IMR-90 (cell line): ENCODE results near the gene CTBP2. TPM values are rescaled to one million over a fixed set of nuclear protein-coding genes. Genes with fewer than 3 reads are reported as not detected.
A peak's percentile ranks its signal among the peaks of the same experiment; 100 is the strongest.

Experiments
- ATAC-seq: fragments of 200-7000 bp; cut with Tn5 transposase; 2 replicates; pipeline ENCODE4 v1.9.1; 2020; ENCODE audit warnings: low read depth, mild to moderate bottlenecking, moderate library complexity
- BruUV-seq: library from RNA; stranded (reverse); fragments of 400-500 nt; replicated peaks from 2 replicates; lab custom pipeline; 2021; lab: Mats Ljungman, UMichigan
- CTCF ChIA-PET: fragments of 300-600 bp; formaldehyde crosslinking; extraction: SDS; loops from one replicate; lab custom pipeline; 2021; ENCODE audit warnings: antibody characterized with exemption; lab: Yijun Ruan, JAX
- POLR2A ChIA-PET: fragments of 300-600 bp; sonication (Branson Sonifier 250); formaldehyde crosslinking; loops from one replicate; lab custom pipeline; 2022; ENCODE audit warnings: antibody characterized with exemption; ENCODE audit not compliant: unreplicated experiment; lab: Charles Lee
- DNase-seq: peaks from one replicate; pipeline ENCODE4 v3.0.0; 2013
- H2AFZ ChIP-seq: replicated peaks from 2 replicates; pipeline ENCODE3; 2013; ENCODE audit warnings: low read length, mild to moderate bottlenecking; ENCODE audit not compliant: poor library complexity
- H2AK5ac ChIP-seq: 2 replicates; pipeline ENCODE4 v1.6.1; 2013; ENCODE audit warnings: low read depth, low read length, inconsistent platforms
- H2AK9ac ChIP-seq: replicated peaks from 2 replicates; pipeline ENCODE3; 2013; ENCODE audit warnings: mild to moderate bottlenecking, low read depth, low read length, moderate library complexity; ENCODE audit not compliant: poor library complexity
- H2BK120ac ChIP-seq: 2 replicates; pipeline ENCODE4 v1.6.1; 2013; ENCODE audit warnings: low read depth, low read length, inconsistent platforms
- H2BK15ac ChIP-seq: 3 replicates; pipeline ENCODE4 v1.6.1; 2013; ENCODE audit warnings: low read depth, low read length, inconsistent platforms
- H2BK20ac ChIP-seq: 2 replicates; pipeline ENCODE4 v1.6.1; 2013; ENCODE audit warnings: low read depth, mild to moderate bottlenecking, inconsistent platforms, low read length, moderate library complexity
- H2BK5ac ChIP-seq: 2 replicates; pipeline ENCODE4 v1.6.1; 2013; ENCODE audit warnings: mild to moderate bottlenecking, low read depth, low read length, inconsistent platforms; ENCODE audit not compliant: poor library complexity, severe bottlenecking
- H3K14ac ChIP-seq: replicated peaks from 2 replicates; pipeline ENCODE4 v1.6.1; 2013; ENCODE audit warnings: low read depth, low read length, inconsistent platforms
- H3K18ac ChIP-seq: 2 replicates; pipeline ENCODE4 v1.6.1; 2013; ENCODE audit warnings: low read depth, low read length, control low read depth
- H3K23ac ChIP-seq: 2 replicates; pipeline ENCODE4 v1.6.1; 2013; ENCODE audit warnings: low read depth, low read length, inconsistent platforms
- H3K27ac ChIP-seq: 2 replicates; pipeline ENCODE4 v1.5.1; 2013; ENCODE audit warnings: mild to moderate bottlenecking, control low read depth, low read length; ENCODE audit not compliant: insufficient read depth
- H3K27me3 ChIP-seq: 2 replicates; pipeline ENCODE4 v1.6.1; 2013; ENCODE audit warnings: low read length; ENCODE audit not compliant: control insufficient read depth, insufficient read depth
- H3K36me3 ChIP-seq: 2 replicates; pipeline ENCODE4 v1.6.1; 2013; ENCODE audit warnings: low read length, mixed read lengths; ENCODE audit not compliant: control insufficient read depth, insufficient read depth
- H3K4ac ChIP-seq: 2 replicates; pipeline ENCODE4 v1.6.1; 2013; ENCODE audit warnings: low read depth, low read length, inconsistent platforms
- H3K4me1 ChIP-seq: 2 replicates; pipeline ENCODE4 v1.6.1; 2013; ENCODE audit warnings: low read length, mixed read lengths; ENCODE audit not compliant: control insufficient read depth, insufficient read depth
- H3K4me2 ChIP-seq: 2 replicates; pipeline ENCODE4 v1.6.1; 2013; ENCODE audit warnings: low read depth, mild to moderate bottlenecking, control low read depth, low read length, moderate library complexity
- H3K4me3 ChIP-seq: 2 replicates; pipeline ENCODE4 v1.5.1; 2013; ENCODE audit warnings: low read depth, mild to moderate bottlenecking, control low read depth, low read length, moderate library complexity; ENCODE audit not compliant: insufficient read depth
- H3K56ac ChIP-seq: 2 replicates; pipeline ENCODE4 v1.6.1; 2013; ENCODE audit warnings: low read length, inconsistent platforms; ENCODE audit not compliant: insufficient read depth; ENCODE audit errors: extremely low read depth
- H3K79me1 ChIP-seq, 2 experiments: 2 replicates each; pipeline ENCODE4 v1.6.1; 2013; ENCODE audit warnings: low read length in 2 of 2, inconsistent platforms in 1 of 2, low read depth in 1 of 2
- H3K9ac ChIP-seq: 2 replicates; pipeline ENCODE4 v1.6.1; 2013; ENCODE audit warnings: low read depth, low read length, control low read depth
- H3K9me1 ChIP-seq: 2 replicates; pipeline ENCODE4 v1.6.1; 2013; ENCODE audit warnings: low read length, inconsistent platforms; ENCODE audit not compliant: insufficient read depth
- H3K9me3 ChIP-seq: 2 replicates; pipeline ENCODE4 v1.6.1; 2013; ENCODE audit warnings: low read length; ENCODE audit not compliant: control insufficient read depth, insufficient read depth
- H4K20me1 ChIP-seq: 2 replicates; pipeline ENCODE4 v1.6.1; 2013; ENCODE audit warnings: low read length, inconsistent platforms; ENCODE audit not compliant: insufficient read depth
- H4K5ac ChIP-seq: 2 replicates; pipeline ENCODE4 v1.6.1; 2013; ENCODE audit warnings: mild to moderate bottlenecking, low read depth, low read length, control low read depth
- H4K8ac ChIP-seq, 2 experiments: 2 replicates each; pipeline ENCODE4 v1.6.1; 2013; ENCODE audit warnings: low read depth in 2 of 2, low read length in 2 of 2, control low read depth in 1 of 2, inconsistent platforms in 1 of 2
- H4K91ac ChIP-seq: 2 replicates; pipeline ENCODE4 v1.6.1; 2013; ENCODE audit warnings: low read depth, low read length, inconsistent platforms; ENCODE audit not compliant: insufficient read depth
- BHLHE40 ChIP-seq: fragments of 150-350 bp; IDR thresholded peaks from 2 replicates; pipeline ENCODE4 v1.6.1; 2016; ENCODE audit warnings: mild to moderate bottlenecking, low read depth, low read length
- MAZ ChIP-seq: IDR thresholded peaks from 2 replicates; pipeline ENCODE4 v1.6.1; 2012; ENCODE audit warnings: low read depth, mild to moderate bottlenecking, low read length, improper control_type of control experiment, moderate library complexity, borderline replicate concordance
- MXI1 ChIP-seq: IDR thresholded peaks from 2 replicates; pipeline ENCODE4 v1.6.1; 2012; ENCODE audit warnings: low read depth, mild to moderate bottlenecking, low read length, moderate library complexity, borderline replicate concordance
- RAD21 ChIP-seq: IDR thresholded peaks from 2 replicates; pipeline ENCODE4 v1.6.1; 2012; ENCODE audit warnings: low read length, improper control_type of control experiment
- SMC3 ChIP-seq: fragments of 150-350 bp; IDR thresholded peaks from 2 replicates; pipeline ENCODE4 v1.6.1; 2016; ENCODE audit warnings: low read depth, mild to moderate bottlenecking, antibody characterized with exemption, low read length, moderate library complexity
- WGBS, 2 experiments: methylation state at CpG; one replicate each; pipeline versions ENCODE4 v1.1.5 to v1.1.7; 2013; ENCODE audit warnings: missing lambda C conversion rate in 2 of 2; ENCODE audit not compliant: insufficient read length in 1 of 2; ENCODE audit errors: extremely low coverage in 2 of 2; 5-methylcytosine and 5-hydroxymethylcytosine counted together
- dilution Hi-C: fragments of 300-500 bp; cut with HindIII; formaldehyde crosslinking; loops from one replicate; pipeline ENCODE4 v1.14.3; 2018; ENCODE audit warnings: low sequenced_read_pairs; ENCODE audit not compliant: unreplicated experiment
- in situ Hi-C: fragments of 300-500 bp; cut with MboI; formaldehyde crosslinking; loops from 3 replicates; pipeline ENCODE4 v1.14.3; 2019; ENCODE audit warnings: low sequenced_read_pairs, inconsistent platforms, mixed read lengths
- intact Hi-C: fragments of 100-400 bp; cut with micrococcal nuclease; formaldehyde crosslinking; loops from 2 replicates; pipeline ENCODE4 v1.10.0; 2022
- polyA plus RNA-seq, 3 experiments: library from polyadenylated mRNA; depleted of rRNA; stranded (reverse); fragments of >200 nt; gene quantifications; 2 replicates each; pipeline ENCODE4 v1.2.3, GENCODE V29; 2012; ENCODE audit warnings: low replicate concordance in 1 of 3
- total RNA-seq: library from RNA; depleted of rRNA; stranded (reverse); fragments of >200 nt; gene quantifications from 2 replicates; pipeline ENCODE4 v1.2.3, GENCODE V29; 2012
- TF ChIP-seq, protein P1 (sequence below): conservative IDR thresholded peaks from 2 replicates; pipeline ENCODE4 v1.5.1; 2012; ENCODE audit warnings: mild to moderate bottlenecking, low read depth, low read length, improper control_type of control experiment
- TF ChIP-seq, protein P2 (sequence below): fragments of 150-350 bp; IDR thresholded peaks from 2 replicates; pipeline ENCODE4 v1.6.1; 2016; ENCODE audit warnings: low read depth, mild to moderate bottlenecking, low read length, moderate library complexity, borderline replicate concordance
- TF ChIP-seq, protein P3 (sequence below): fragments of 150-350 bp; IDR thresholded peaks from 2 replicates; pipeline ENCODE4 v1.6.1; 2017; ENCODE audit warnings: mild to moderate bottlenecking, antibody characterized with exemption, low read length, low read depth

The CTBP2 gene
- total and polyA plus RNA-seq, 2 of the 4 experiments (the other 2 are of a cell fraction): 81.0 to 86.6 TPM

DNA sequence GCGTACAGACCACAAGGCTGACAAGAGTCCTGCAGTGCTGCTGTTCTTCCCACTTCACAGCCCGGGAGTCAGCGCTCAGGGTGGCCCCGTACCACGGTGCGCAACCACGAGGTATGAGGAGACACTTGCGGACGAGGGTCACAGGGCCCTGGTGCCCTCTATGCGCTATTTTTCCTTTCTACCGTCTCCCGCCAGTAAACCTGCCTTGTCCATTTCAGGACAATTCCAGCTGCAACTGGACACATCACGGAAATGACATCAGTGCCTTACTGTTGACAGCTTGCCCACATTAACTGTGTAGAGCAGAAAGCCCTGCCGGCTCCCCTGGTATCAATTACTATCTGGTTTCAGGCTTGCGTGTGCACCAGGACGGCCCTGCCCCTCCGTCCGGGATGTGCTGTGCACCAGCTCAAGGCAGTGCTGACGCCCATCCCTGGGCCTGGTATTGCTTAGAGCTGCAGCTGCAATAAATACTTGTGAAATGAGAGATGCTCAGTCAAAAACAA lies 153.4 kb downstream of the CTBP2 start:
- no peak overlapping the region for H3K4ac ChIP-seq
- ATAC-seq: peak; percentile 56
- peaks cover 27% of the 10 kb centered on the region; the same call in 1 of the 2 replicates for H3K36me3 ChIP-seq
- H3K23ac ChIP-seq: 0 out of 2 replicates have a peak overlapping the region, but pooled peaks have one; percentile 42
- H4K8ac ChIP-seq: no peak overlapping the region; a peak in 1 of 4 replicates
- H4K20me1 ChIP-seq: peaks cover 76% of the 10 kb centered on the region
- no peak overlapping the region for H3K18ac ChIP-seq
- H3K9me1 ChIP-seq: peaks cover 22% of the 10 kb centered on the region
- no peak overlapping the region for H2BK15ac ChIP-seq
- no peak overlapping the region for H3K14ac ChIP-seq
- H2BK120ac ChIP-seq: no peak overlapping the region
- H3K27ac ChIP-seq: peak overlapping the region; percentile 18; the same call in 1 of the 2 replicates
- in situ Hi-C loops (no loop called here), intact Hi-C loops (no loop called here), dilution Hi-C loops (no loop called here)
- no peaks in the 10 kb centered on the region for H3K27me3 ChIP-seq
- peak overlapping the region; percentile 48 for H2AK9ac ChIP-seq
- no peak overlapping the region for H2AK5ac ChIP-seq
- 83% methylated on average over 11 of the region's 19 CpGs; no CpG with 5 or more reads in 1 of the 2 experiments for WGBS, 2 experiments
- H3K9ac ChIP-seq: no peak overlapping the region
- no peak overlapping the region for H2BK5ac ChIP-seq
- peaks cover 27 to 91% of the 10 kb centered on the region in 2 experiments for H3K79me1 ChIP-seq
- H2BK20ac ChIP-seq: no peak overlapping the region
- TF ChIP-seq MAZ: no peak
- no peak for TF ChIP-seq RAD21
- TF ChIP-seq, protein P1, sequence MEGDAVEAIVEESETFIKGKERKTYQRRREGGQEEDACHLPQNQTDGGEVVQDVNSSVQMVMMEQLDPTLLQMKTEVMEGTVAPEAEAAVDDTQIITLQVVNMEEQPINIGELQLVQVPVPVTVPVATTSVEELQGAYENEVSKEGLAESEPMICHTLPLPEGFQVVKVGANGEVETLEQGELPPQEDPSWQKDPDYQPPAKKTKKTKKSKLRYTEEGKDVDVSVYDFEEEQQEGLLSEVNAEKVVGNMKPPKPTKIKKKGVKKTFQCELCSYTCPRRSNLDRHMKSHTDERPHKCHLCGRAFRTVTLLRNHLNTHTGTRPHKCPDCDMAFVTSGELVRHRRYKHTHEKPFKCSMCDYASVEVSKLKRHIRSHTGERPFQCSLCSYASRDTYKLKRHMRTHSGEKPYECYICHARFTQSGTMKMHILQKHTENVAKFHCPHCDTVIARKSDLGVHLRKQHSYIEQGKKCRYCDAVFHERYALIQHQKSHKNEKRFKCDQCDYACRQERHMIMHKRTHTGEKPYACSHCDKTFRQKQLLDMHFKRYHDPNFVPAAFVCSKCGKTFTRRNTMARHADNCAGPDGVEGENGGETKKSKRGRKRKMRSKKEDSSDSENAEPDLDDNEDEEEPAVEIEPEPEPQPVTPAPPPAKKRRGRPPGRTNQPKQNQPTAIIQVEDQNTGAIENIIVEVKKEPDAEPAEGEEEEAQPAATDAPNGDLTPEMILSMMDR: no peak
- TF ChIP-seq, protein P2, sequence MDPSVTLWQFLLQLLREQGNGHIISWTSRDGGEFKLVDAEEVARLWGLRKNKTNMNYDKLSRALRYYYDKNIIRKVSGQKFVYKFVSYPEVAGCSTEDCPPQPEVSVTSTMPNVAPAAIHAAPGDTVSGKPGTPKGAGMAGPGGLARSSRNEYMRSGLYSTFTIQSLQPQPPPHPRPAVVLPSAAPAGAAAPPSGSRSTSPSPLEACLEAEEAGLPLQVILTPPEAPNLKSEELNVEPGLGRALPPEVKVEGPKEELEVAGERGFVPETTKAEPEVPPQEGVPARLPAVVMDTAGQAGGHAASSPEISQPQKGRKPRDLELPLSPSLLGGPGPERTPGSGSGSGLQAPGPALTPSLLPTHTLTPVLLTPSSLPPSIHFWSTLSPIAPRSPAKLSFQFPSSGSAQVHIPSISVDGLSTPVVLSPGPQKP: no peak
- no peak for TF ChIP-seq BHLHE40
- TF ChIP-seq, protein P3, sequence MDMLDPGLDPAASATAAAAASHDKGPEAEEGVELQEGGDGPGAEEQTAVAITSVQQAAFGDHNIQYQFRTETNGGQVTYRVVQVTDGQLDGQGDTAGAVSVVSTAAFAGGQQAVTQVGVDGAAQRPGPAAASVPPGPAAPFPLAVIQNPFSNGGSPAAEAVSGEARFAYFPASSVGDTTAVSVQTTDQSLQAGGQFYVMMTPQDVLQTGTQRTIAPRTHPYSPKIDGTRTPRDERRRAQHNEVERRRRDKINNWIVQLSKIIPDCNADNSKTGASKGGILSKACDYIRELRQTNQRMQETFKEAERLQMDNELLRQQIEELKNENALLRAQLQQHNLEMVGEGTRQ: no peak
- TF ChIP-seq MXI1: no peak
- TF ChIP-seq SMC3: no peak
- BruUV-seq: no TSS peak
- no peak overlapping the region for H3K56ac ChIP-seq
- no peak overlapping the region for H3K4me2 ChIP-seq
- no peak overlapping the region for H3K4me3 ChIP-seq
- peaks cover 11% of the 10 kb centered on the region; the same call in 1 of the 2 replicates for H3K4me1 ChIP-seq
- CTCF ChIA-PET: interaction anchor here (0.7 kb wide), 1 partner anchor 54 kb away, joined by 3 read pairs; no protein-coding TSS in a partner anchor
- no peaks in the 10 kb centered on the region for H3K9me3 ChIP-seq
- DNase-seq: peak; percentile 46
- no peak overlapping the region for H4K5ac ChIP-seq
- H2AFZ ChIP-seq: peak overlapping the region; percentile 1
- no peak overlapping the region for H4K91ac ChIP-seq
- POLR2A ChIA-PET: no interaction called here
